Urinary bladder (tissue), 4 donors: ENCODE measurements around the gene PTPRH. TPM values are rescaled to one million over a fixed set of nuclear protein-coding genes. Genes with fewer than 3 reads are reported as not detected.
"Not testable (repeated sequence)": the region's sequence is repeated elsewhere in the genome, so short reads cannot be mapped to it uniquely, and the experiment has no call there.

Experiments
- DNase-seq: peaks from one replicate; pipeline ENCODE4 v3.0.0-alpha.2; 2015; ENCODE audit errors: extremely low spot score
- H3K27ac ChIP-seq: one replicate; pipeline ENCODE4 v1.5.1; 2013; ENCODE audit warnings: low read depth, mild to moderate bottlenecking, moderate library complexity
- H3K36me3 ChIP-seq: one replicate; pipeline ENCODE4 v1.6.1; 2013; ENCODE audit warnings: mild to moderate bottlenecking, moderate library complexity; ENCODE audit not compliant: insufficient read depth
- H3K4me1 ChIP-seq: one replicate; pipeline ENCODE4 v1.6.1; 2013; ENCODE audit warnings: mild to moderate bottlenecking, moderate library complexity; ENCODE audit not compliant: insufficient read depth
- H3K4me3 ChIP-seq: one replicate; pipeline ENCODE4 v1.5.1; 2013; ENCODE audit warnings: low read depth, low read length
- WGBS: extraction: QIAGEN DNeasy Blood & Tissue Kit; methylation state at CpG from one replicate; pipeline ENCODE4 v1.1.7; 2013; 5-methylcytosine and 5-hydroxymethylcytosine counted together
- polyA plus RNA-seq: library from polyadenylated mRNA; stranded (reverse); fragments of 200-250 nt; gene quantifications from one replicate; pipeline ENCODE4 v1.2.3, GENCODE V29; 2013
- total RNA-seq: library from RNA; depleted of rRNA; stranded (reverse); fragments of >200 nt; gene quantifications from one replicate; pipeline ENCODE4 v1.2.3, GENCODE V29; 2014
- donor health status: healthy with polysubstance abuse.
- donor health status: healthy.

PTPRH gene
- total and polyA plus RNA-seq, 2 donors: 1.6 to 3.6 TPM

GRCh38 chr19:55158423-55158822 lies 50.9 kb downstream of the PTPRH start:
- no peak for DNase-seq
- Histone ChIP-seq H3K4me1 (no peaks in the 10 kb centered on the region), H3K27ac (no peak overlapping the region), H3K4me3 (no peak overlapping the region), H3K36me3 (no peaks in the 10 kb centered on the region)
- WGBS: 58% methylated on average over 4 of the region's 4 CpGs

GRCh38 chr19:55157064-55157908 lies 52.0 kb downstream of the PTPRH start, which contains the start of gene TNNI3:
TNNI3 (minus strand) TSS chr19:55157732; CDS start chr19:55157589, 143 bp downstream.
- no peak within 1 kb of the TSS for H3K27ac ChIP-seq
- WGBS: 41% methylated on average over 39 of the region's 39 CpGs
- no peaks in the 10 kb centered on the region for H3K4me1 ChIP-seq
- H3K36me3 ChIP-seq: no peaks in the 10 kb centered on the region
- H3K4me3 ChIP-seq: no peak within 1 kb of the TSS
- no peak for DNase-seq

- no peak for DNase-seq
- WGBS: 5% methylated on average over 52 of the region's 52 CpGs
- no peak overlapping the region for H3K4me3 ChIP-seq
These were observed 52.9 kb downstream of the PTPRH start for GRCh38 chr19:55156202-55157063.

DNA sequence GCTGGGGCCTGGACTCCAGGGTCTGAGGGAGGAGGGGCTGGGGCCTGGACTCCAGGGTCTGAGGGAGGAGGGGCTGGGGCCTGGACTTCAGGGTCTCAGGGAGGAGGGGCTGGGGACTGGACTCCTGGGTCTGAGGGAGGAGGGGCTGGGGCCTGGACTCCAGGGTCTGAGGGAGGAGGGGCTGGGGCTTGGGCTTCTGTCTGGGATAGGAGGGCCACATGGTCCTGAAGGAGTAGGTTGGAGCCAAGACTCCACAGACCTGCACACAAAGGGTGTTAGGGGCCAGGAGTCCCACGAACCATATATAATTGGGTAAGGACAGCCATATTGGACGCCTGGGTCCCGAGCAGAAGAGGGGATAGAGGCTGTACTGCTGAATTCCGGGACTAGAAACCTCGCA lies 53.5 kb downstream of the PTPRH start:
- H3K36me3 ChIP-seq, H3K4me3 ChIP-seq, H3K27ac ChIP-seq, DNase-seq, H3K4me1 ChIP-seq: not testable (repeated sequence)
- 5% methylated on average over 5 of the region's 5 CpGs for WGBS

More at GRCh38 chr19:55156202-55157063, 52.9 kb downstream of the PTPRH start:
- Histone ChIP-seq H3K36me3 (no peaks in the 10 kb centered on the region), H3K4me1 (no peaks in the 10 kb centered on the region), H3K27ac (no peak overlapping the region)

DNA sequence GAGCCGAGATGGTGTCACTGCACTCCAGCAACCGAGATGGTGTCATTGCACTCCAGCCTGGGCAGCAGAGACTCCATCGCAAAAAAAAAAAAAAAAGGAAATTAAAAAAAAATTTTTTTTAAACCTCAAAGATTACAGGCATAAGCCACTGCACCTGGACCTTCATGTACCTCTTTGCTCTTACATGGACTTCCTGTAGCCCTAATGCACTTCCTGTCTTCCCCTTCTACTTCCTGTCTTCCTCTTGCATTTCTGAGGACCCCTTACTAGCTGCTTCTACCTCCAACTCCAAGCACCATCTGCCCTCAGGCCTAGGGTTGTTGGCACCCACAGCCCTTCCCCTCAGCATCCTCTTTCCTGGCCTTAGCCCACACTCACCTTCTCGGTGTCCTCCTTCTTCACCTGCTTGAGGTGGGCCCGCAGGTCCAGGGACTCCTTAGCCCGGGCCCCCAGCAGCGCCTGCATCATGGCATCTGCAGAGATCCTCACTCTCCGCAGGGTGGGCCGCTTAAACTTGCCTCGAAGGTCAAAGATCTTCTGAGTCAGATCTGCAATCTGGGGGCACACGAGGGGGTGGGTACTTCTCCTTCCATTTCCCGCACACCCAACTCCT lies 55.5 kb downstream of the PTPRH start:
- WGBS: 86% methylated on average over 12 of the region's 12 CpGs
- H3K4me3 ChIP-seq: no peak overlapping the region
- DNase-seq: no peak
- H3K27ac ChIP-seq: no peak overlapping the region
- H3K4me1 ChIP-seq: no peaks in the 10 kb centered on the region
- no peaks in the 10 kb centered on the region for H3K36me3 ChIP-seq

DNA sequence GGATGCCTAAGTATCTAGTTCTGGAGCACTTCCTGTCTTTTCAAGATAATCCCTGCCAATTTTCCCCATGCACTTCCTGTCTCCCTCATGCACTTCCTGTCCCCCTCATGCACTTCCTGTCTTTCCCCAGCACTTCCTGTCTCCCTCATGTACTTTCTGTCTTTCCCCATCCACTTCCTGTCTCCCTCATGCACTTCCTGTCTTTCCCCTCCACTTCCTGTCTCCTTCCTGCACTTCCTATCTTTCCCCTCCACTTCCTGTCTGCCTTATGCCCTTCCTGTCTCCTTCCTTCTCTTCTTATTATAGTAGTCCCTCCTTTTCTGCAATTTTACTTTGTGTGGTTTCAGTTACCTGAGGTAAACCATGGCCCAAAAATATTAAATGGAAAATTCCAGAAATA lies 57.3 kb downstream of the PTPRH start:
- DNase-seq: no peak

DNA sequence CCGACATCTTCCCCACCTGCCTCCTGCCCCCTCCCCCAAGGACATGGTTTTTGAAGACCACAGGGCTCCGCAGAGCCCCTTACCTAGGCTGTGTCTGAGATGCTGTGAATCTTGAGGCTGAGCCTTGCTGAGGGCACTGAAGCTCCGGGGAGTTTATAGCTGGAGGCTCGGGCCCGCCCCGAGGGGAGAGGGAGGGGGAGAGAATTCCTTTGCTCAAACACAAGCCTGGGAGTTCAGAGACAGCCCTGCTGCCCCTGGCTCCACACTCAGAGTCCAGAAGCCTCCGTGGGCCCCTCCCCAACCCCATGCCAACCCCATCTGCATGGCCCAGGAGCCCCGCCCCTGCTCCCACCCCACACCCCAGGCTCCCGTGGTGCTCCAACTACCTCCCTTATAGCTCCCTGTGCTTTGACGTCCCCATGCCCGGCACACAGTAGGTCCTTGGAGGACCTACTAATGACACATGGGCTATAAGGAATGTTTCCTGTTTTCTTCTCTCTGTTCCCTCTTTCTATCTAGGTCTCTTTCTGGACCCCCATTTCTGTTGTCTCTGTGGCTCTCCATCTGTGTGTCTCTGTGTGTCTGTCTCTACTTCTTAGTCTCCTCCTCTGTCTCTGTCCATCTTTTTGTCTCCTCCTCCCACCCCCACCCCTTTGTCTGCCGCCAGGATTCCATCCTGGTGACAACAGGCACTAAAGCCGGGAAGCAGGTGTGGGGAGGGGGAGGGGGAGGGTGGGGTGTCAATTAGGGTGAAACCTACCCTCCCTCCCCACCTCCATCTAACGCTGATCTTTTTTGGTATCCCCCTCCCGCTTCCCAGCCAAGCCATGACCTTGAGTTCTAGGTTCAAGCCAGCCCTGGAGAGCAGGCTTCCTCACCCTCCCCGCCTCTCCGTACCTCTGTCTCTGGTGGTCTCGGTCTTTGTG lies 60.0 kb downstream of the PTPRH start, which contains the start of gene TNNT1:
TSS of gene TNNT1 (minus strand) at position 129 of the 926 bp plus-strand sequence. CDS start 2,049 bp downstream, outside the sequence.
- H3K4me1 ChIP-seq: no peaks in the 10 kb centered on the region
- no peak within 1 kb of the TSS for H3K27ac ChIP-seq
- H3K36me3 ChIP-seq: no peaks in the 10 kb centered on the region
- WGBS: 9% methylated on average over 18 of the region's 18 CpGs
- no peak for DNase-seq
- no peak within 1 kb of the TSS for H3K4me3 ChIP-seq

More for the DNA sequence above, 57.3 kb downstream of the PTPRH start:
- H3K4me1 ChIP-seq: no peaks in the 10 kb centered on the region
- no peak overlapping the region for H3K4me3 ChIP-seq
- no peaks in the 10 kb centered on the region for H3K36me3 ChIP-seq
- H3K27ac ChIP-seq: no peak overlapping the region

DNA sequence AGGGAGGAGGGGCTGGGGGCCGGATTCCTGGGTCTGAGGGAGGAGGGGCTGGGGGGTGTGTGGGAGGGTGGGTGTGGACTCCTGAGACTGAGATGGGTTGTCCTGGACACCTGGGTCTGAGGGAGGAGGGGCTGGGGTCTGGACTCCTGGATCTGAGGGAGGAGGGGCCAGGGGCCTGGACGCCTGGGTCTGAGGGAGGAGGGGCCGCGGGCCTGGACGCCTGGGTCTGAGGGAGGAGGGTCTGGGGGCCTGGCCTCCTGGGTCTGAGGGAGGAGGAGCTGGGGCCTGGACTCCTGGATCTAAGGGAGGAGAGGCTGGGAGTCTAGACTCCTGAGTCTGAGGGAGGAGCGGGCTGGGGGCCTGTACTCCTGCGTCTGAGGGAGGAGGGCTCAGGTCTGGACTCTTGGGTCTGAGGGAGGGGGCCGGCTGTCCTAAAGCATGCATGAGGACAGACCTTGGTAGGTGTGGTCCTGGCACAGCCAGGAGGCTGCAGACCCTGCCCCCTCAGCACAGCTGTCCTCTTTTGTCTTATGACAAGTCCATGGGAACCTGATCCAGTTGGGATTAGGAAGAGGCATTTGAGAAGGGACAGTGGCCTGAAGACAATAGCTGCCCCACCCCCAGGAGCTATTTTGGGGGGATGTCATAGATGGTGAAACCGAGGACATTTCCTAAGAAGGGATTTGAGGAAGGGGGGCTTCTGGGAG lies 61.6 kb downstream of the PTPRH start:
- WGBS: 32% methylated on average over 9 of the region's 9 CpGs
- Histone ChIP-seq H3K36me3 (no peaks in the 10 kb centered on the region), H3K4me1 (no peaks in the 10 kb centered on the region), H3K4me3 (no peak overlapping the region), H3K27ac (no peak overlapping the region)
- DNase-seq: no peak

GRCh38 chr19:55146705-55147273 lies 62.5 kb downstream of the PTPRH start:
- H3K4me1 ChIP-seq: no peaks in the 10 kb centered on the region
- no peak for DNase-seq
- no peak overlapping the region for H3K27ac ChIP-seq
- no peak overlapping the region for H3K4me3 ChIP-seq
- 1% methylated on average over 27 of the region's 27 CpGs for WGBS
- H3K36me3 ChIP-seq: no peaks in the 10 kb centered on the region

DNA sequence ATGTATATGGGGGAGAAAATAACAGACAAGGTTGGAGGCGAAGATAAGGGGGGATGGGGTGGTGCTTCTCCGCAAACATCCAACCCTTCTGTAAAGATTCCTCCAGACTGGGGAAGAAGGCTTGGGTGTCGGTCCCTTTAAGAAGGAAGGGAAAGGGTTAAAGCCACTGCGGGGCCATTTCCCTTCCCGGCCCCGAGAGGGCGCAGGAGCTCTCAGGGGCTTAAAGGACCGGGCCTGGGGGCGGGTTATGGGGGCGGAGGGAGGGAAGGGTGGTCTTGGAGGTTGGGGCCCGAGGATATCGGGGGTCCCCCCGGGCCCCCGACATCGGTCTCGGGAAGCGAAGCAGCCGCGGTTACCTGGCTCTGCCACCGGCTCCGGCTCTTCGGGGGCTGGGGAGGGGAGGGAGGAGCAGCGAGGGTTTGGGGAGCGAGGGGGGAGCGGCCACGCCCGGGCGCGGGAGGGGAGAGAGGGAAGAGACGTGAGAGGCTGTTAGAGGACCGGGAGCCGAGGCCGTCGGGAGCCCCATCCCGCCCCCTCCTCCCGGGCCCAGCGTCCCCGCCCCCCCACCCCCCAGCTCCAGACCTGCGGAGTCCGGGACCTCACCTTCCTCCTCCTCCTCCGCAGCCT lies 63.1 kb downstream of the PTPRH start:
- no peaks in the 10 kb centered on the region for H3K4me1 ChIP-seq
- WGBS: under 1% methylated on average over 40 of the region's 41 CpGs
- H3K36me3 ChIP-seq: no peaks in the 10 kb centered on the region
- no peak for DNase-seq
- no peak overlapping the region for H3K4me3 ChIP-seq
- H3K27ac ChIP-seq: no peak overlapping the region

DNA sequence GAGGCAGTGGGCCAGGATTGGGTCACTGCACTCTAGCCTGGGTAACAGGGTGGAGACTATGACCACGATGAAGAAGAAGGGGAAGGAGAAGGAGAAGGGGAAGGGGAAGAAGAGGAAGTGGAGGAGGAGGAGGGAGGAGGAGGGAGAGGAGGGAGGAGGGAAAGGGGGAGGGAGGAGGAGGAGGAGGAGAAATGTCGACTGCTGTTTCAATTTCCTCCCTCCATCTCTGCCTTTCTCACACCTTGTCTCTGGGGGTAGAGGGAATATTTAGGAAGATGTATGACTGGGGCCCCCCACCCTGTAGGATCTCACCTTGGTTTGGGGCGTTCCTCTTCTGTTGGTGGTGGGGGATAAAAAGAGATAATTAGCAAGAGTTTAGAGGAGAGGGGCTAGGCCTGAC lies 64.1 kb downstream of the PTPRH start:
- no peak overlapping the region for H3K4me3 ChIP-seq
- DNase-seq: no peak
- 26% methylated on average over 3 of the region's 3 CpGs for WGBS

GRCh38 chr19:55141696-55142095 lies 67.6 kb downstream of the PTPRH start:
- Histone ChIP-seq H3K4me1 (no peaks in the 10 kb centered on the region), H3K36me3 (no peaks in the 10 kb centered on the region), H3K4me3 (no peak overlapping the region), H3K27ac (no peak overlapping the region)
- 25% methylated on average over 21 of the region's 21 CpGs for WGBS
- no peak for DNase-seq

More for the DNA sequence above, 64.1 kb downstream of the PTPRH start:
- Histone ChIP-seq H3K4me1 (no peaks in the 10 kb centered on the region), H3K36me3 (no peaks in the 10 kb centered on the region), H3K27ac (no peak overlapping the region)
